OCI-LY1 (cell line): Measurements from ENCODE around the gene IREB2.
"Not testable (repeated sequence)": the region's sequence is repeated elsewhere in the genome, so short reads cannot be mapped to it uniquely, and the experiment has no call there.

Experiments used
- H2AFZ ChIP-seq: fragments of 200-600 bp; sonication (generic), shearing (Covaris generic); 2 replicates; pipeline ENCODE4 v1.6.0; 2014; ENCODE audit warnings: antibody characterized with exemption, mild to moderate bottlenecking, low read length
- H3F3A ChIP-seq: fragments of 200-600 bp; sonication (generic), shearing (Covaris generic); 2 replicates; pipeline ENCODE4 v1.6.0; 2014; ENCODE audit warnings: mild to moderate bottlenecking, antibody characterized with exemption, low read length, moderate library complexity; ENCODE audit not compliant: insufficient read depth
- H3K27ac ChIP-seq: fragments of 200-600 bp; sonication (generic); 2 replicates; pipeline ENCODE4 v1.5.1; 2014; ENCODE audit warnings: low read length, mixed run types, mild to moderate bottlenecking, low read depth; ENCODE audit not compliant: poor library complexity, severe bottlenecking
- H3K27me3 ChIP-seq: fragments of 200-600 bp; sonication (generic); 2 replicates; pipeline ENCODE4 v1.6.0; 2014; ENCODE audit warnings: antibody characterized with exemption, mild to moderate bottlenecking, low read length, moderate library complexity; ENCODE audit not compliant: insufficient read depth
- H3K36me3 ChIP-seq: fragments of 200-600 bp; sonication (generic); 2 replicates; pipeline ENCODE4 v1.6.1; 2014; ENCODE audit warnings: mild to moderate bottlenecking, antibody characterized with exemption, low read length, moderate library complexity, mixed read lengths; ENCODE audit not compliant: insufficient read depth
- H3K4me1 ChIP-seq: fragments of 200-600 bp; sonication (generic); 2 replicates; pipeline ENCODE4 v1.5.1; 2014; ENCODE audit warnings: mild to moderate bottlenecking, low read length, moderate library complexity; ENCODE audit not compliant: insufficient read depth, severe bottlenecking
- H3K4me2 ChIP-seq: fragments of 200-600 bp; sonication (generic), shearing (Covaris generic); 2 replicates; pipeline ENCODE4 v1.6.1; 2014; ENCODE audit warnings: low read length
- H3K4me3 ChIP-seq: fragments of 200-600 bp; sonication (generic); 2 replicates; pipeline ENCODE4 v1.5.1; 2014; ENCODE audit warnings: low read length, low read depth, mild to moderate bottlenecking, mixed read lengths; ENCODE audit not compliant: poor library complexity, severe bottlenecking
- H3K79me2 ChIP-seq: fragments of 200-600 bp; shearing (Covaris generic); 2 replicates; pipeline ENCODE4 v1.6.1; 2016; ENCODE audit warnings: mixed run types, low read length, mixed read lengths; ENCODE audit not compliant: insufficient read depth
- H3K9ac ChIP-seq: fragments of 200-600 bp; sonication (generic), shearing (Covaris generic); 2 replicates; pipeline ENCODE4 v1.6.1; 2014; ENCODE audit warnings: mild to moderate bottlenecking, low read length, mixed read lengths
- H3K9me2 ChIP-seq: fragments of 200-600 bp; sonication (generic), shearing (Covaris generic); 2 replicates; pipeline ENCODE4 v1.6.1; 2014; ENCODE audit warnings: low read depth, mild to moderate bottlenecking, low read length, mixed read lengths
- H3K9me3 ChIP-seq: fragments of 200-600 bp; shearing (Covaris generic); 2 replicates; pipeline ENCODE4 v1.6.1; 2014; ENCODE audit warnings: low read length, mixed read lengths
- H4K20me1 ChIP-seq: fragments of 200-600 bp; sonication (generic), shearing (Covaris generic); 2 replicates; pipeline ENCODE4 v1.6.0; 2016; ENCODE audit warnings: mild to moderate bottlenecking, low read length; ENCODE audit not compliant: insufficient read depth
- EZH2 ChIP-seq: fragments of 200-600 bp; sonication (generic), shearing (Covaris generic); IDR thresholded peaks from 2 replicates; pipeline ENCODE4 v1.8.0; 2017; ENCODE audit warnings: borderline replicate concordance, mixed run types, mild to moderate bottlenecking, antibody characterized with exemption, low read length, moderate library complexity, mixed read lengths
- TF ChIP-seq, protein P1 (sequence below): fragments of 200-600 bp; sonication (generic), shearing (Covaris generic); IDR thresholded peaks from 2 replicates; pipeline ENCODE4 v1.5.1; 2017; ENCODE audit warnings: mild to moderate bottlenecking, antibody characterized with exemption, low read length, moderate library complexity, mixed read lengths

The IREB2 gene

GRCh38 chr15:78538358-78538757, 100.3 kb downstream of the IREB2 start:
- peaks cover 19% of the 10 kb centered on the region for H3K36me3 ChIP-seq
- TF ChIP-seq EZH2 = no peak
- TF ChIP-seq, protein P1, sequence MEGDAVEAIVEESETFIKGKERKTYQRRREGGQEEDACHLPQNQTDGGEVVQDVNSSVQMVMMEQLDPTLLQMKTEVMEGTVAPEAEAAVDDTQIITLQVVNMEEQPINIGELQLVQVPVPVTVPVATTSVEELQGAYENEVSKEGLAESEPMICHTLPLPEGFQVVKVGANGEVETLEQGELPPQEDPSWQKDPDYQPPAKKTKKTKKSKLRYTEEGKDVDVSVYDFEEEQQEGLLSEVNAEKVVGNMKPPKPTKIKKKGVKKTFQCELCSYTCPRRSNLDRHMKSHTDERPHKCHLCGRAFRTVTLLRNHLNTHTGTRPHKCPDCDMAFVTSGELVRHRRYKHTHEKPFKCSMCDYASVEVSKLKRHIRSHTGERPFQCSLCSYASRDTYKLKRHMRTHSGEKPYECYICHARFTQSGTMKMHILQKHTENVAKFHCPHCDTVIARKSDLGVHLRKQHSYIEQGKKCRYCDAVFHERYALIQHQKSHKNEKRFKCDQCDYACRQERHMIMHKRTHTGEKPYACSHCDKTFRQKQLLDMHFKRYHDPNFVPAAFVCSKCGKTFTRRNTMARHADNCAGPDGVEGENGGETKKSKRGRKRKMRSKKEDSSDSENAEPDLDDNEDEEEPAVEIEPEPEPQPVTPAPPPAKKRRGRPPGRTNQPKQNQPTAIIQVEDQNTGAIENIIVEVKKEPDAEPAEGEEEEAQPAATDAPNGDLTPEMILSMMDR = no peak
- H3K79me2 ChIP-seq = peaks cover 24% of the 10 kb centered on the region
- no peak overlapping the region for H3K4me3 ChIP-seq
- no peaks in the 10 kb centered on the region for H3K9me3 ChIP-seq
- no peaks in the 10 kb centered on the region for H3K9me2 ChIP-seq
- no peaks in the 10 kb centered on the region for H3K27me3 ChIP-seq
- H3K9ac ChIP-seq = no peak overlapping the region
- no peak overlapping the region for H3K4me2 ChIP-seq
- H3K4me1 ChIP-seq = peaks cover 21% of the 10 kb centered on the region
- no peak overlapping the region for H3K27ac ChIP-seq
- no peaks in the 10 kb centered on the region for H3F3A ChIP-seq
- no peaks in the 10 kb centered on the region for H4K20me1 ChIP-seq
- H2AFZ ChIP-seq = no peak overlapping the region

DNA sequence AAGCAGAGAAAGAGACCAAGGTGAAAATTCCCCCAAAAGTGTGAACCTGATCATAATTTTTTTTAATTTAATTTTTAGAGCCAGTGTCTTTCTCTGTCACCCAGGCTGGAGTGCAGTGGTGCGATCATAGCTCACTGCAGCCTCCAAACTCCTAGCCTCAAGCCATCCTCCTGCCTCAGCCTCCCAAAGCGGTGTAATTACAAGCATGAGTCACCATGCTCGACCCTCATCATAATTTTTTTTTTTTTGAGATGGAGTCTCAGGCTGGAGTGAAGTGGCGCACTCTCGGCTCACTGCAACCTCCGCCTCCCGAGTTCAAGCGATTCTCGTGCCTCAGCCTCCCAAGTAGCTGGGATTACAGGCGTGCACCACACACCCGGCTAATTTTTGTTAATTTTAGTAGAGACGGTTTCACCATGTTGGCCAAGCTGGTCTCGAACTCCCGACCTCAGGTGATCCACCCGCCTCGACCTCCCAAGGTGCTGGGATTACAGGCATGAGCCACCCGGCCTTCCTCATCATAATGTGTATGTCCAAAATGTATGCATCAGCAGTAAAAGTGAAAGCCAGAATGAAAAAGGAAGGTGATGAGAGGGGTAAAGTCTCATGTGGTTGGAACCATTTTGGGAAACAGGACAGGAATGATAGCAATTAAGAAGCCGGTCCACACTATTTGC, 101.6 kb downstream of the IREB2 start:
- H3K27me3 ChIP-seq, H2AFZ ChIP-seq, H4K20me1 ChIP-seq, H3K9me2 ChIP-seq, H3K9me3 ChIP-seq, H3F3A ChIP-seq: not testable (repeated sequence)
- H3K79me2 ChIP-seq = peaks cover 24% of the 10 kb centered on the region
- H3K4me3 ChIP-seq = peak overlapping the region; percentile 89
- H3K36me3 ChIP-seq = peaks cover 31% of the 10 kb centered on the region
- H3K4me1 ChIP-seq = peaks cover 21% of the 10 kb centered on the region
- peak overlapping the region; percentile 15 for H3K27ac ChIP-seq
- peak overlapping the region; percentile 75 for H3K4me2 ChIP-seq
- peak overlapping the region; percentile 94 for H3K9ac ChIP-seq

DNA sequence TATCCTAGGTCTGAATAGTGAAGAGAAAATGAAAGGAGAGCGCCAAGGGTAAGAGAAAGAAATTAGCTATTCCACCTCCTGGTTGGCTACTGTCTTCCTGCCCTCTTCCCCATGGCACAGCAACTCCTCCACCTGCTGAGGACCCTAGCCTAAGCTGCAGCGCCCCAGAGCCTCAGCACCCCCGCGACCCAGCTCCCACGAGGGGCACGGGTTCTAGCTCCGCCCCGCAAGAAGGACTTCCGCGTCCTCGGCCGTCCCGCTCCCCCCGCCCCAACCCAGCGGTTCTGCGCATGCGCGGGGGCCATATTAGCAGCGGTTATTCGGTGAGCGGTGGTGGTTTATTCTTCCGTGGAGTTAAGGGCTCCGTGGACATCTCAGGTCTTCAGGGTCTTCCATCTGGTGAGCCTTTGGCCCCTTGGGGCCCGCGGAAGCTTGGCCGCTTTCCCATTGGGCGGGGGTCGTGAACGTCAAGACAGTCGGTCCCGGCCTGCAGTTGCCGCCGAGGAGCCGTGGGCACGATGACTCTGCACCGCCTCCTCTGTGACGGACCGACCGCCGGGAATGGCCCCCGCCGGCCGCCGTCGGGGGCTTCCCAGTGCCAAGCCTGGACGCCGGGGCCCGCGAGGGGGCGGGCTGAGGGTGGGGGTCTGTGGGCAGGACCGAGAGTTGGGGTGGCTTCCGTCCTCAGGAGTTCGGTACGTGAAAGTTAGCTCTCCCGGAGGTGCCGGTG, 102.3 kb downstream of the IREB2 start, which contains the start of gene PSMA4:
PSMA4 (plus strand) TSS at position 304 of the 730 bp plus-strand sequence. CDS start 1,484 bp downstream, outside the sequence.
- Histone ChIP-seq H3K79me2 (peaks cover 24% of the 10 kb centered on the region), H4K20me1 (no peaks in the 10 kb centered on the region), H3K4me2 (peak within 1 kb of the TSS; percentile 75), H3K9me2 (no peaks in the 10 kb centered on the region), H3K9me3 (no peaks in the 10 kb centered on the region), H2AFZ (no peak within 1 kb of the TSS), H3K4me3 (peak within 1 kb of the TSS; percentile 89), H3K27ac (peak within 1 kb of the TSS; percentile 51), H3K27me3 (no peaks in the 10 kb centered on the region), H3F3A (no peaks in the 10 kb centered on the region), H3K36me3 (peaks cover 38% of the 10 kb centered on the region), H3K4me1 (peaks cover 21% of the 10 kb centered on the region), H3K9ac (peak within 1 kb of the TSS; percentile 94)
- TF ChIP-seq, protein P1 = no peak
- no peak for TF ChIP-seq EZH2
